WTC11 (cell line): ENCODE measurements around the gene KCNIP3. TPM values are rescaled to one million over a fixed set of nuclear protein-coding genes. Genes with fewer than 3 reads are reported as not detected.

Experiments used
- ATAC-seq: fragments of 200-7000 bp; cut with Tn5 transposase; 2 replicates; pipeline ENCODE4 v1.10.0; 2021; ENCODE audit warnings: mild to moderate bottlenecking, moderate library complexity
- CTCF ChIA-PET: fragments of 300-600 bp; sonication (Branson Sonifier 250); formaldehyde crosslinking; loops from one replicate; lab custom pipeline; 2021; ENCODE audit warnings: antibody characterized with exemption; lab: Charles Lee
- POLR2A ChIA-PET: fragments of 350-600 bp; sonication (Branson Sonifier 250); formaldehyde crosslinking; loops from one replicate; lab custom pipeline; 2021; ENCODE audit warnings: antibody characterized with exemption; lab: Charles Lee
- DNase-seq: peaks from one replicate; pipeline ENCODE4 v3.0.0; 2021; ENCODE audit warnings: low spot score
- H3K27ac Mint-ChIP-seq: 2 replicates; pipeline ENCODE4 v1.8.0; 2021; ENCODE audit warnings: mixed read lengths
- H3K27me3 Mint-ChIP-seq: 2 replicates; pipeline ENCODE4 v1.8.0; 2021; ENCODE audit warnings: low read depth, mild to moderate bottlenecking, moderate library complexity, mixed read lengths
- H3K36me3 Mint-ChIP-seq: 2 replicates; pipeline ENCODE4 v1.8.0; 2021; ENCODE audit warnings: mixed read lengths
- H3K4me1 Mint-ChIP-seq: 2 replicates; pipeline ENCODE4 v1.8.0; 2022; ENCODE audit warnings: mixed read lengths
- H3K4me3 Mint-ChIP-seq: 2 replicates; pipeline ENCODE4 v1.8.0; 2021; ENCODE audit warnings: mild to moderate bottlenecking, moderate library complexity, mixed read lengths
- H3K9me3 Mint-ChIP-seq: 2 replicates; pipeline ENCODE4 v1.8.0; 2021; ENCODE audit warnings: mixed read lengths
- CREM ChIP-seq: sonication (generic); formaldehyde crosslinking; IDR thresholded peaks from 2 replicates; pipeline ENCODE4 v1.8.1; 2022; ENCODE audit warnings: mild to moderate bottlenecking, missing genetic modification reagents, moderate library complexity
- E2F1 ChIP-seq: sonication (generic); formaldehyde crosslinking; IDR thresholded peaks from 2 replicates; pipeline ENCODE4 v1.8.0; 2022; ENCODE audit warnings: mild to moderate bottlenecking, missing genetic modification reagents
- GRHL2 ChIP-seq: fragments of 250-450 bp; sonication (Bioruptor Pico); IDR thresholded peaks from 2 replicates; pipeline ENCODE4 v1.8.0; 2022; ENCODE audit warnings: mild to moderate bottlenecking, moderate library complexity; ENCODE audit not compliant: insufficient replicate concordance, severe bottlenecking
- GTF2I ChIP-seq: fragments of 250-450 bp; sonication (Bioruptor Pico); conservative IDR thresholded peaks from 2 replicates; pipeline ENCODE4 v1.4.0; 2021; ENCODE audit warnings: mild to moderate bottlenecking
- HMGA2 ChIP-seq: fragments of 250-450 bp; sonication (Bioruptor Pico); IDR thresholded peaks from 2 replicates; pipeline ENCODE4 v1.4.0; 2021; ENCODE audit warnings: mild to moderate bottlenecking, moderate library complexity
- IRF2 ChIP-seq: sonication (generic); formaldehyde crosslinking; IDR thresholded peaks from 2 replicates; pipeline ENCODE4 v1.8.0; 2022; ENCODE audit warnings: low read depth, missing genetic modification reagents, borderline replicate concordance
- NR1H2 ChIP-seq: sonication (generic); formaldehyde crosslinking; IDR thresholded peaks from 2 replicates; pipeline ENCODE4 v1.9.0; 2021; ENCODE audit warnings: mild to moderate bottlenecking, moderate library complexity, missing genetic modification reagents
- NR3C1 ChIP-seq: sonication (generic); formaldehyde crosslinking; conservative IDR thresholded peaks from 2 replicates; pipeline ENCODE4 v1.8.1; 2023; ENCODE audit warnings: low read depth, mild to moderate bottlenecking, missing genetic modification reagents
- SMAD4 ChIP-seq: sonication (generic); formaldehyde crosslinking; IDR thresholded peaks from 2 replicates; pipeline ENCODE4 v1.8.0; 2022; ENCODE audit warnings: mild to moderate bottlenecking, missing genetic modification reagents
- TEAD1 ChIP-seq: sonication (generic); formaldehyde crosslinking; IDR thresholded peaks from 2 replicates; pipeline ENCODE4 v1.8.0; 2022; ENCODE audit warnings: mild to moderate bottlenecking, missing genetic modification reagents
- ZNF423 ChIP-seq: fragments of 250-450 bp; sonication (Bioruptor Pico); IDR thresholded peaks from 2 replicates; pipeline ENCODE4 v2.1.2; 2022; ENCODE audit warnings: mild to moderate bottlenecking, moderate library complexity
- total RNA-seq: library from RNA; stranded (reverse); gene quantifications from 3 replicates; pipeline ENCODE4 v1.2.3, GENCODE V29; 2021
- TF ChIP-seq, protein P1 (sequence below): fragments of 250-450 bp; sonication (Bioruptor Pico); IDR thresholded peaks from 2 replicates; pipeline ENCODE4 v1.9.0; 2021; ENCODE audit warnings: mild to moderate bottlenecking
- TF ChIP-seq, protein P2 (sequence below): sonication (generic); formaldehyde crosslinking; conservative IDR thresholded peaks from 2 replicates; pipeline ENCODE4 v1.8.1; 2022; ENCODE audit warnings: mild to moderate bottlenecking, missing genetic modification reagents
- TF ChIP-seq, protein P3 (sequence below): sonication (generic); formaldehyde crosslinking; IDR thresholded peaks from 2 replicates; pipeline ENCODE4 v1.8.1; 2023; ENCODE audit warnings: mild to moderate bottlenecking, missing genetic modification reagents
- TF ChIP-seq, protein P4 (sequence below): sonication (generic); formaldehyde crosslinking; IDR thresholded peaks from 2 replicates; pipeline ENCODE4 v1.8.1; 2023; ENCODE audit warnings: mild to moderate bottlenecking, moderate library complexity, missing genetic modification reagents
- TF ChIP-seq, protein P5 (sequence below): sonication (generic); formaldehyde crosslinking; conservative IDR thresholded peaks from 2 replicates; pipeline ENCODE4 v1.8.1; 2023; ENCODE audit warnings: mild to moderate bottlenecking, low read depth, missing genetic modification reagents, moderate library complexity
- TF ChIP-seq, protein P6 (sequence below): sonication (generic); formaldehyde crosslinking; IDR thresholded peaks from 2 replicates; pipeline ENCODE4 v1.8.1; 2023; ENCODE audit warnings: mild to moderate bottlenecking, missing genetic modification reagents, moderate library complexity

The KCNIP3 gene
- total RNA-seq, 1 experiment from 2014 or later: 2.1 TPM

GRCh38 chr2:95382192-95382591 is 85.0 kb downstream of the KCNIP3 start:
- Mint-ChIP-seq H3K27ac (no peak overlapping the region), H3K9me3 (no peaks in the 10 kb centered on the region), H3K4me3 (no peak overlapping the region), H3K36me3 (no peaks in the 10 kb centered on the region), H3K4me1 (peaks cover 7% of the 10 kb centered on the region), H3K27me3 (no peaks in the 10 kb centered on the region; the same call in 1 of the 2 replicates)
- POLR2A ChIA-PET: no interaction called here
- CTCF ChIA-PET: interaction anchor here (1.0 kb wide), 1 partner anchor 11 kb away, joined by 3 read pairs; no protein-coding TSS in a partner anchor
- no peak for DNase-seq
- no peak for ATAC-seq
- TF ChIP-seq, protein P1, sequence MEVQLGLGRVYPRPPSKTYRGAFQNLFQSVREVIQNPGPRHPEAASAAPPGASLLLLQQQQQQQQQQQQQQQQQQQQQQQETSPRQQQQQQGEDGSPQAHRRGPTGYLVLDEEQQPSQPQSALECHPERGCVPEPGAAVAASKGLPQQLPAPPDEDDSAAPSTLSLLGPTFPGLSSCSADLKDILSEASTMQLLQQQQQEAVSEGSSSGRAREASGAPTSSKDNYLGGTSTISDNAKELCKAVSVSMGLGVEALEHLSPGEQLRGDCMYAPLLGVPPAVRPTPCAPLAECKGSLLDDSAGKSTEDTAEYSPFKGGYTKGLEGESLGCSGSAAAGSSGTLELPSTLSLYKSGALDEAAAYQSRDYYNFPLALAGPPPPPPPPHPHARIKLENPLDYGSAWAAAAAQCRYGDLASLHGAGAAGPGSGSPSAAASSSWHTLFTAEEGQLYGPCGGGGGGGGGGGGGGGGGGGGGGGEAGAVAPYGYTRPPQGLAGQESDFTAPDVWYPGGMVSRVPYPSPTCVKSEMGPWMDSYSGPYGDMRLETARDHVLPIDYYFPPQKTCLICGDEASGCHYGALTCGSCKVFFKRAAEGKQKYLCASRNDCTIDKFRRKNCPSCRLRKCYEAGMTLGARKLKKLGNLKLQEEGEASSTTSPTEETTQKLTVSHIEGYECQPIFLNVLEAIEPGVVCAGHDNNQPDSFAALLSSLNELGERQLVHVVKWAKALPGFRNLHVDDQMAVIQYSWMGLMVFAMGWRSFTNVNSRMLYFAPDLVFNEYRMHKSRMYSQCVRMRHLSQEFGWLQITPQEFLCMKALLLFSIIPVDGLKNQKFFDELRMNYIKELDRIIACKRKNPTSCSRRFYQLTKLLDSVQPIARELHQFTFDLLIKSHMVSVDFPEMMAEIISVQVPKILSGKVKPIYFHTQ (CRISPR knock-in tag): no peak
- TF ChIP-seq TEAD1 (CRISPR knock-in tag) (no peak), NR1H2 (CRISPR knock-in tag) (no peak), HMGA2 (no peak), SMAD4 (CRISPR knock-in tag) (no peak), GRHL2 (CRISPR knock-in tag) (no peak), IRF2 (CRISPR knock-in tag) (no peak)
- TF ChIP-seq, protein P2, sequence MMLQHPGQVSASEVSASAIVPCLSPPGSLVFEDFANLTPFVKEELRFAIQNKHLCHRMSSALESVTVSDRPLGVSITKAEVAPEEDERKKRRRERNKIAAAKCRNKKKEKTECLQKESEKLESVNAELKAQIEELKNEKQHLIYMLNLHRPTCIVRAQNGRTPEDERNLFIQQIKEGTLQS (CRISPR knock-in tag): no peak
- TF ChIP-seq, protein P3, sequence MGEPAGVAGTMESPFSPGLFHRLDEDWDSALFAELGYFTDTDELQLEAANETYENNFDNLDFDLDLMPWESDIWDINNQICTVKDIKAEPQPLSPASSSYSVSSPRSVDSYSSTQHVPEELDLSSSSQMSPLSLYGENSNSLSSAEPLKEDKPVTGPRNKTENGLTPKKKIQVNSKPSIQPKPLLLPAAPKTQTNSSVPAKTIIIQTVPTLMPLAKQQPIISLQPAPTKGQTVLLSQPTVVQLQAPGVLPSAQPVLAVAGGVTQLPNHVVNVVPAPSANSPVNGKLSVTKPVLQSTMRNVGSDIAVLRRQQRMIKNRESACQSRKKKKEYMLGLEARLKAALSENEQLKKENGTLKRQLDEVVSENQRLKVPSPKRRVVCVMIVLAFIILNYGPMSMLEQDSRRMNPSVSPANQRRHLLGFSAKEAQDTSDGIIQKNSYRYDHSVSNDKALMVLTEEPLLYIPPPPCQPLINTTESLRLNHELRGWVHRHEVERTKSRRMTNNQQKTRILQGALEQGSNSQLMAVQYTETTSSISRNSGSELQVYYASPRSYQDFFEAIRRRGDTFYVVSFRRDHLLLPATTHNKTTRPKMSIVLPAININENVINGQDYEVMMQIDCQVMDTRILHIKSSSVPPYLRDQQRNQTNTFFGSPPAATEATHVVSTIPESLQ (CRISPR knock-in tag): no peak
- TF ChIP-seq, protein P4, sequence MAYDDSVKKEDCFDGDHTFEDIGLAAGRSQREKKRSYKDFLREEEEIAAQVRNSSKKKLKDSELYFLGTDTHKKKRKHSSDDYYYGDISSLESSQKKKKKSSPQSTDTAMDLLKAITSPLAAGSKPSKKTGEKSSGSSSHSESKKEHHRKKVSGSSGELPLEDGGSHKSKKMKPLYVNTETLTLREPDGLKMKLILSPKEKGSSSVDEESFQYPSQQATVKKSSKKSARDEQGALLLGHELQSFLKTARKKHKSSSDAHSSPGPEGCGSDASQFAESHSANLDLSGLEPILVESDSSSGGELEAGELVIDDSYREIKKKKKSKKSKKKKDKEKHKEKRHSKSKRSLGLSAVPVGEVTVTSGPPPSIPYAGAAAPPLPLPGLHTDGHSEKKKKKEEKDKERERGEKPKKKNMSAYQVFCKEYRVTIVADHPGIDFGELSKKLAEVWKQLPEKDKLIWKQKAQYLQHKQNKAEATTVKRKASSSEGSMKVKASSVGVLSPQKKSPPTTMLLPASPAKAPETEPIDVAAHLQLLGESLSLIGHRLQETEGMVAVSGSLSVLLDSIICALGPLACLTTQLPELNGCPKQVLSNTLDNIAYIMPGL (CRISPR knock-in tag): no peak

DNA sequence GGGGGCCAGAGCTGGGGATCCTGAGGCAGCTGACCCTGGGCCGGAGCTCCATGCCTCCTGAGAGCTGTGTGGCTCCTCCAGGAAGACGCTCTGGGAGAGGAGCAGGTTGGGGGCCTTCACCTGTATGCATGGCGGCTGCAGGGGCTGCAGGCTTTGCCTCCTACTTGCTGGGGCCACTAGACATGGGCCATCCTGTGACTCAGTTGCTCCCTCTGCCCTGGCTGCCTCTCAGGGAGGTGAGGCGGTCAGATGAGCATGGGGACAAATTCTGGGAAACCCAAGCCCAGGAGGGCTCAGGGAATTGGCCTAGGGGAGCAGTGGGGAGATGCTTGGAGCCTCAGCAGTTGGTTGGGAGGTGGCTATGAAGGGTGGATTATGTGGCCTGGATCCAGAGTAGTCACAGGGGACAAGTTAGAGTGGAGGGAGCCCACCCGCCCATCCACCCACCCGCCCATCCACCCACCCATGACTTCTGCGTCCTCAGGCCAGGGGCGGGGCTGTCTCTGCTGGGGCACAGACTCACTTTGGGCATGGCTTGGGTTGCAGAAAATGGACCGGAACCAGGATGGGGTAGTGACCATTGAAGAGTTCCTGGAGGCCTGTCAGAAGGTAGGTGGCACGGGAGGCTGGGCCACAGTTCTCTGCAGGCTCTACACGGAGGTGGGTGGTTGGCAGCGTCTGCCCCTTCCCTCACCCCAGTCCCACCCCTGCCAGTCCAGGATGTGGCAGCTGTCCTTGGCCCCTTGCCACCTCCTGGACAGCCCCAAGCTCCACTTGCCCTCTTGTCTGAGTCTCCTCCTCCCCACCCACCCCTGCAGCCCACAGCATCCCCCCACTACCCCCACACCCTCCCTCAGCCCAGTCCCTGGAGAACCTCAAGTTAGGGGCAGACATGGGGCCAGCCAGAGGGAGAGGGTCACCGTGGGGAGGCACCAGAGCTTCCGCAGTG is 85.8 kb downstream of the KCNIP3 start:
- Mint-ChIP-seq H3K27me3 (peaks cover 3% of the 10 kb centered on the region; the same call in 1 of the 2 replicates), H3K36me3 (no peaks in the 10 kb centered on the region), H3K9me3 (no peaks in the 10 kb centered on the region), H3K4me3 (no peak overlapping the region), H3K27ac (no peak overlapping the region), H3K4me1 (peaks cover 7% of the 10 kb centered on the region)
- ChIA-PET POLR2A (no interaction called here), CTCF (interaction anchor here (0.5 to 1.0 kb wide), 3 partner anchors 10 to 150 kb away, joined by 3 to 5 read pairs (median 3); no protein-coding TSS in a partner anchor)
- ATAC-seq (no peak), DNase-seq (no peak)
- TF ChIP-seq E2F1 (CRISPR knock-in tag) (no peak), NR3C1 (CRISPR knock-in tag) (no peak), CREM (no peak), ZNF423 (CRISPR knock-in tag) (no peak), GTF2I (CRISPR knock-in tag) (no peak)
- TF ChIP-seq, protein P5, sequence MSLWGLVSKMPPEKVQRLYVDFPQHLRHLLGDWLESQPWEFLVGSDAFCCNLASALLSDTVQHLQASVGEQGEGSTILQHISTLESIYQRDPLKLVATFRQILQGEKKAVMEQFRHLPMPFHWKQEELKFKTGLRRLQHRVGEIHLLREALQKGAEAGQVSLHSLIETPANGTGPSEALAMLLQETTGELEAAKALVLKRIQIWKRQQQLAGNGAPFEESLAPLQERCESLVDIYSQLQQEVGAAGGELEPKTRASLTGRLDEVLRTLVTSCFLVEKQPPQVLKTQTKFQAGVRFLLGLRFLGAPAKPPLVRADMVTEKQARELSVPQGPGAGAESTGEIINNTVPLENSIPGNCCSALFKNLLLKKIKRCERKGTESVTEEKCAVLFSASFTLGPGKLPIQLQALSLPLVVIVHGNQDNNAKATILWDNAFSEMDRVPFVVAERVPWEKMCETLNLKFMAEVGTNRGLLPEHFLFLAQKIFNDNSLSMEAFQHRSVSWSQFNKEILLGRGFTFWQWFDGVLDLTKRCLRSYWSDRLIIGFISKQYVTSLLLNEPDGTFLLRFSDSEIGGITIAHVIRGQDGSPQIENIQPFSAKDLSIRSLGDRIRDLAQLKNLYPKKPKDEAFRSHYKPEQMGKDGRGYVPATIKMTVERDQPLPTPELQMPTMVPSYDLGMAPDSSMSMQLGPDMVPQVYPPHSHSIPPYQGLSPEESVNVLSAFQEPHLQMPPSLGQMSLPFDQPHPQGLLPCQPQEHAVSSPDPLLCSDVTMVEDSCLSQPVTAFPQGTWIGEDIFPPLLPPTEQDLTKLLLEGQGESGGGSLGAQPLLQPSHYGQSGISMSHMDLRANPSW (CRISPR knock-in tag): no peak
- TF ChIP-seq, protein P6, sequence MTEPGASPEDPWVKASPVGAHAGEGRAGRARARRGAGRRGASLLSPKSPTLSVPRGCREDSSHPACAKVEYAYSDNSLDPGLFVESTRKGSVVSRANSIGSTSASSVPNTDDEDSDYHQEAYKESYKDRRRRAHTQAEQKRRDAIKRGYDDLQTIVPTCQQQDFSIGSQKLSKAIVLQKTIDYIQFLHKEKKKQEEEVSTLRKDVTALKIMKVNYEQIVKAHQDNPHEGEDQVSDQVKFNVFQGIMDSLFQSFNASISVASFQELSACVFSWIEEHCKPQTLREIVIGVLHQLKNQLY (CRISPR knock-in tag): no peak
